HPDE6-E6E7 (cell line): Measurements from ENCODE around the gene ELMO3.

Source experiments
- DNase-seq: peaks from one replicate; pipeline ENCODE4 v3.0.0; 2011; ENCODE audit warnings: missing footprints; ENCODE audit errors: extremely low spot score

ELMO3 gene

GRCh38 chr16:67241008-67241900, 42.3 kb downstream of the ELMO3 start:
- peak; percentile 76 for DNase-seq

- no peak for DNase-seq
Measured at GRCh38 chr16:67242138-67242730, 43.3 kb downstream of the ELMO3 start.

GRCh38 chr16:67243481-67243880, 44.5 kb downstream of the ELMO3 start:
- no peak for DNase-seq

- peak; percentile 90 for DNase-seq
Measured at GRCh38 chr16:67244387-67245185, 45.7 kb downstream of the ELMO3 start.

- no peak for DNase-seq
Measured at GRCh38 chr16:67245186-67245585, 46.3 kb downstream of the ELMO3 start.

GRCh38 chr16:67245674-67246080, 46.7 kb downstream of the ELMO3 start:
- no peak for DNase-seq

- no peak for DNase-seq
Measured at GRCh38 chr16:67246081-67246755, 47.3 kb downstream of the ELMO3 start.

GRCh38 chr16:67246756-67247191, 47.8 kb downstream of the ELMO3 start:
- peak; percentile 89 for DNase-seq

GRCh38 chr16:67247192-67248072, 48.5 kb downstream of the ELMO3 start, which contains the start of gene FHOD1:
TSS of gene FHOD1 (minus strand) at chr16:67247481. CDS start at chr16:67247410, 71 bp downstream.
- peak; percentile 97 for DNase-seq

- DNase-seq: no peak
Measured at GRCh38 chr16:67248073-67248400, 49.1 kb downstream of the ELMO3 start.

- no peak for DNase-seq
Measured at GRCh38 chr16:67248401-67249177, 49.7 kb downstream of the ELMO3 start, which contains the start of gene SLC9A5. TSS of gene SLC9A5 (plus strand) at chr16:67248979. CDS start at chr16:67249015, 36 bp downstream.

GRCh38 chr16:67249178-67250044, 50.5 kb downstream of the ELMO3 start:
- DNase-seq: no peak

GRCh38 chr16:67250045-67250327, 51.1 kb downstream of the ELMO3 start:
- no peak for DNase-seq

GRCh38 chr16:67252609-67253497, 53.9 kb downstream of the ELMO3 start:
- no peak for DNase-seq
